Stimulated activated CD4-positive, alpha-beta T cell treated with anti-CD3 and anti-CD28 coated beads, Interleukin-12 subunit alpha, Interleukin-12 subunit beta, amount 100 ng/mL, for 24 hours (primary cell): ENCODE measurements around the gene ME1.
"Not testable (repeated sequence)": the region's sequence is repeated elsewhere in the genome, so short reads cannot be mapped to it uniquely, and the experiment has no call there.

Experiments
- DNase-seq, 2 experiments: peaks; one replicate each; pipeline ENCODE4 v3.0.0-alpha.2; 2020; ENCODE audit warnings: low read depth in 2 of 2

ME1 gene

DNA sequence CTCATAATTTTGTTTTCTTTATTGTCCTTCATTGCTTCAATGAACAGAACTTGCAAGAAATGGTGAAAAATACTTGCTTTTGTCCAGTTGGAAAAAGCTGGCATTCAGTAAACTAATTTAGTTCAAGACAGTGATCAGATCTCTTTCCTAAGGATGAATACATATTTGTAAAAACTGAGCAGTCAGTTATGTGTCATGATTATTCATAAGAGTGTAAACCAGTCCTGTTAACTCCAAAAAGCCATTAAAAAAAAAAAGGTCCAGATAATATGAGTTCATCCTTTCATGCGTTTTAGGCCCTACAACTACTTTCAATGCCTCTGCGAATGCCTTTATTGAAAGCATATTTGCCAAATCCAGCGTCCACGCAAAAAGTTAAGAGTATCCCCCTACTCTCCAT is 238.4 kb downstream of the ME1 start:
- no peak for DNase-seq

DNA sequence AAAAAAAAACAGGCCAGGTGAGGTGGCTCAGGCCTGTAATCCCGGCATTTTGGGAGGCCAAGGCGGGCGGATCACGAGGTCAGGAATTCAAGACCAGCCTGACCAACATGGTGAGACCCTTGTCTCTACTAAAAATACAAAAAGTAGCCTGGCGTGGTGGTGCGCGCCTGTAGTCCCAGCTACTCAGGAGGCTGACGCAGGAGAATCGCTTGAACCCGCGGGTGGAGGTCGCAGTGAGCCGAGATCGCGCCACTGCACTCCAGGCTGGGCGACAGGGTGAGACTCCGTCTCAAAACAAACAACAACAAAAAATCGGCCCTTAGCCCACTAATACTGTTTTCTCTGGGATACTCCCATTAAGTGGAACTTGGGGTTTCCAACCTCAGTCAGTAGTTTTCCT is 238.9 kb downstream of the ME1 start:
- not testable (repeated sequence) for DNase-seq

DNA sequence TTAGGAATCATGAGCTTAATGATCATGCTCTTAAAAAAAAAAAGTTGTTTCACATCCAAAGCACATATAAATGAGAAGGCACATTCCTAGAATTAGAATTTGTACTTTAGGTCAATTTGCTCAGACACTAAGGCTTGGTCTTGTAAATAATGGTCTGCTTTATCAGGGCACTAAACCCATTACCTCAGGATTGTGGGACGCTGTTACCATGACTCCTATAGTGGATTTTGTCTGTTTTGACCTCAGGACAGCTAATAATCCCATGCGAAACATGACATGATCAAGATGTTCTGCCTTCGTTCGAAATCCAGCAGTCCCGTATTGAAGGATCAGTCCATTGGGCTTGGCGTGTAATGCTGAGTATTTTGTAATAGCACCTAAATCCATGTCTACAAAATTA is 240.2 kb downstream of the ME1 start:
- no peak for DNase-seq

DNA sequence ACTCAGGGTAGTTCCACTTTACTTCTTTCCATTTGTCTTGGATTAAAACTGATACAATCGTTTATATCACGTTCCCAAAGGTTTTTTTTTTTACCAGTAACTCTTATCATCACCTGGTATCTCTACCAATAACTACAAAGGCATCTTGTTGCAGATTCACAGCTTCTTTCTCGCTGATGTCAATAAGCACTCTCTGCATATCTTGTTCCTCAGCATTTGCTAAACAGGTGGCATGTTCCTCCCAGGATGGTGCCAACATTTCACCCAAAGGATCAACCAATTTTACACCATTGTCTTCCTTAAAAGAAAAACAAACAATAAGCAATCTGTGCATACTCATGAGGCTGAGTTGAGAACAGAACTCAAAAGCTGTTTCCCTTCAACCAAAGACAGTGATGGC is 242.3 kb downstream of the ME1 start:
- DNase-seq, result no peak

DNA sequence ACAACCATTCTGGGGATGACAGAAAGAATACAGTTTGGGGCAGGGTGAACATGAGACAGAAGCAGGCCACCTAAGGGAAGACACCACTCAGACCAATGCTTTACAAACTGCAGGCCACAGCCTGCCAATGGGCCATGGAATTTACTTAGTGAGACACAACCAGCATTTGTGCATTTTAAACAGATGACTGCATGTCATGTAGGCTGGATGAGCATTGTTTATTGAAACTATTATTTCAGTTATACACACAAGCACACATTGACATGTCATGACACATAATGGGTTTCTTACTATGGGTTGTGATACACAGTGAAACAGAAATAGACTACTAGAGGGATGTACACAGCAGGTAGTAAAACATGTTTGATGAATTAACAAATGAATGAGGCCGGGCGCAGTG is 245.8 kb downstream of the ME1 start:
- no peak for DNase-seq

DNA sequence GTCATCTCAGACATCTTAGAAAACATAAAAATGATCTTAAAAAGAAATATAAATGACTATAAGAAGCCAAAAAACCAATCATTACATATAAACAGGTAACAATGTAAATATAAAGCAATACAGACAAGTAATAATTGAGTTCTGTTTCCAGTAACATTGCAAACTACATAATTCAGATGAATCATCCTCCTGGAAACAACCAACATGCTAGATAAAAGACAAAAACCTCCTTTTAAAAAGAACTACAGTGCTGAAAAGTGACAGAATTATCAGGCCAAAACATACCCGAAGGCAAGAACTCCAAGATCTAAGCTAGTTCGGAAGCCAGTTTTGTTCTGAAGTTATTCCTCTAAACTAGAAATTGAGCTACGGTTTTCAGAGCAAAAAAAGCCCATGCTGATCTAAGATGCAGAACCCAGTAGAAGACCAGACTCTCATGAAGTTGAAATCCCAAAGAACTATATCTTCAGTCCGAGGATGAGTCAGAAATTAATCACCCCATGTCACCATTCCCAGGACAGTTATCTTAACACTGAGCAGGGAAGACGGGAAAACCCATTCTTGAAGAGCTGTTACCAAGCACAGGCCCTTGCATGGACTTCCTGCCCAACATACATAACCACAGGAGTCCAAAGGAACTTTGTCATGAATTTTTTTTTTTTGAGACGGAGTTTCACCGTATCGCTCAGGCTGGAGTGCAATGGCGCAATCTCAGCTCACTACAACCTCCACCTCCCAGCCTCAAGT is 247.6 kb downstream of the ME1 start:
- no peak for DNase-seq

DNA sequence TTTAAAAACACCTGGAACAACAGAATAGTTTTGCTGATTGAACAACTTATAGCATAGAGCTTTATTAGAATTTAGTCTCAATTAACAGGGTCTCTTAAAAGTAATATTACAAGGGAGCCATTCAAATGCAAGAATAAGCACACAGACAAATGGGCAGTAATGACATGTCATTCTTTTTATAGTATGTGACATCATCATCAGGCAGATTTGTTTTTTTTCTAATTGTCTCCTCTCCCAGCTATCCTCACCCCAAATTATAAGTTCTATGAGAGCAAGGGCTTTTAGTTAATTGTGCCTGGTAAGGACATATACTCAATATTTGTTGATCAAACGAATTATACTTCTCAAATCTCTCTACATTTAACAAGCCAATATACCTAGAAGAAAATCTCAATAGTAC is 248.7 kb downstream of the ME1 start:
- DNase-seq, result no peak

DNA sequence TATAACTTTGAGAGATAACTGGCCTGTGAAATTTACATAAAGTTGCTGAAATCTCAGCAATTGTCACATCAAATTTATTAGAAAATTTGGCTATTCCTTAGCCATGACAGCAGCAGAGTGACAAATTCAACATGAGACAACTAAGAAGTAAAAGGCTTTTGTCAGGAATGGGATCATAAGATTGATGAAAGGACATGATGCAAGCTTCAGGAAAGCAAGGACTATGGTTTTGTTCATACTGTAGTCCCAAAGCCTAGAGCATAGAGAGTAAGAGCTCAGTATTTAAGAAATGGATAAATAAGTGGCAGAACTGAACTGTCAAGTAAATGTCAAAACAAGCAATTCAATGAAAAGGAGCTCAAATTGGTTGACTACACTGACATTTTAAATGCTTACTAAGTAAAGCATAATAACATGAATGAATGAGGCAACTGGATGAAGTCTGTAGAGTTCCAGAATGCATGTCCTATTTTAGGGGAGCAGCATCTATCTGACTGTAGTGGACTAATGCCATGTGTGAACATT is 250.4 kb downstream of the ME1 start:
- DNase-seq, result no peak

DNA sequence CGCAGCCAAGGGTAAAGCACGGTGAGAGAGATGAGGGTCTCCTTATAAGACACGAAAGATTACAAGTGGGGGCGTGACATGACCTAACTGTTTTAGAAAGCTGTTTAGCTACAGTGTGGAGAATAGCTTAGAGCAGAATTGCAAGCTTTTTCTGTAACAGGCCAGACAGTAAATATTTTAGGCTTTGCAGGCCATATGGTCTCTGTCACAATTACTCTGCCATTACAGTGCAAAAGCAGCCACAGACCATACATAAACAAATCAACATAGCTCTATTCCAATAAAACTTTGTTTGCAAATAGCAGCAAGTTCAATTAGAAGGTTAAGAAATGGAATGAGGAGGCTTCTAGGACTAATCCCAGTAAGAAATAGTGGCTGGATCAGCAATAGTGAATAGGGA is 254.6 kb downstream of the ME1 start:
- no peak for DNase-seq

DNA sequence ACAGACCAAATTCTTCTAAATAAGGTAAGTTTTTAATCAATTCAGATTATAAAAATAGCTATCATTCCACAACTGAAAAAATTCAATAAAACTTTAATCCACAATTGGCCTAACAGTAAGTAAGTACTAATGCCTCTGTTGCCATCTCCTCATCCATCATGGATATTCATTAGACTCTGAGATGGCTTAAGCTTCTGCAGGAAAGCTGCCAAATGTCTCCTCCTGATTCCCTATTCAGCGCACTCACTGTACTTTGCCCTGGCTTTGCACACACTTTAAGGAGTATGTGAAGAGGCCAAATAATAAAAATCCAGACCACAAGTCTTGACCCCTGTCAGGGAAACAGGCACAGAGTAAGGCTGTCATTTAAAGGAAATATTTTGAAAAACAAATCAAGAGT is 261.3 kb downstream of the ME1 start:
- no peak for DNase-seq

DNA sequence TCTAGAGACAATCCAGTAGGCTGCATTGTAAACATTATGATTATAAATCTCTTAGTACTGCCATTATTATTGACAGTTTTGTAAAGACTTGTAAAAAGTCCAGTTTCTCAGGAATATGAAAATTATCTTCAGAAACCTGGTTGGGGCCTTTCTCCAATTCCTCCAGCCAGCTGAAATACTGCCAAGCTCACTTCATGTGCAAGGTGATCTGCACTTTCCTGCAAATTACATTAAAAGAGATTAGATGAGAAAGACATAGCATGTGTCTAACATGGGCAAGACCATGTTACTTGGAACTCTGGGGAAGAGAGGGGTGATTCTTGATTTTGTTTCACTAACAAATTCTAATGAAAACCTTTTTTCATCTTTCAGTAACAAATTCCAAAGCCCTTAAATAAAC is 261.7 kb downstream of the ME1 start:
- no peak for DNase-seq

DNA sequence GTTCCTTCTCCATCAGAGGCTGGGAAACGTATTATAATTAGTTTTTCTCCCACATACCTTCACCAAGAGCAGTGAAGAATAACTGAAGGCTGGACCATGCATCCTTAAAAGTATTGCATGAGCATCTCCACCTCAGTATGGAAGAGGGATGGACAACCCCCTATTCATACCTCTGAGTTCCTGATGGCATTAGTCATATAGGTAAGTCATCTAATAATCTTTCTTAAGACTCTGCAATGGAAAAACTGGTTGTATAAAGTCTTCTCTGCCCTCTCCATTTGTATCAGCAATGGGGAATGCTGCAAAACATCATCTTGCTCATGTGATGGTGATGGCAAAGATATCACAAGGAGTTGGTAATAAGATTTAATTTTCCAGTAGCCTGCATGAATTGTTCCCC is 262.3 kb downstream of the ME1 start:
- no peak for DNase-seq

DNA sequence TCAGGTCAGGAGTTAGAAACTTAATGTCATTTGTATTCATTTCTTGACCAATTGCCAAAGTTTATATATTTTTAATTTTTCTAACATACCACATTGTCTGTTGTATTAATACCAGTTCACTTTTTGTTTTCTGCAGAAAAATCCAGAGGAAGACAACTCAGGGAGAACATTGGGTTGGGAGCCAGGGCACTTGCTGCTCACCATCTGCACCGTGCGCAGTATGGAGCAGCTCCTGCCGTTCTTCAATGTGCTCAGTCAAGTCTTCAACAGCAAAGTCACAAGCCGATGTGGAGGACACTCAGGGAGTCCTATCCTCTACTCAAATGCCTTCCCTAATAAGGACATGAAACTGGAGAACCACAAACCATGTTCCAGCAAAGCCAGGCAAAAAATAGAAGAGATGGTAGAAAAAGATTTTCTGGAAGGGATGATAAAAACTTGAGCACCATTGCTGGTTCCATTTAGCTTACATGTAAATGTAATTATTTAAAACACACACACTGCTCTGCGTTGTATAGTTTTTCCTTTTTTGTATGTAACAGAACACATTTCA is 263.0 kb downstream of the ME1 start:
- no peak for DNase-seq
